ENCODE results near the gene BRICD5. TPM values are rescaled to one million over a fixed set of nuclear protein-coding genes. Genes with fewer than 3 reads are reported as not detected.

The BRICD5 gene
- total and polyA plus RNA-seq, 2 of the 13 experiments (the other 11 are each of a cell fraction or from before 2014, with no cell fraction given): 1.6 to 5.8 TPM

DNA sequence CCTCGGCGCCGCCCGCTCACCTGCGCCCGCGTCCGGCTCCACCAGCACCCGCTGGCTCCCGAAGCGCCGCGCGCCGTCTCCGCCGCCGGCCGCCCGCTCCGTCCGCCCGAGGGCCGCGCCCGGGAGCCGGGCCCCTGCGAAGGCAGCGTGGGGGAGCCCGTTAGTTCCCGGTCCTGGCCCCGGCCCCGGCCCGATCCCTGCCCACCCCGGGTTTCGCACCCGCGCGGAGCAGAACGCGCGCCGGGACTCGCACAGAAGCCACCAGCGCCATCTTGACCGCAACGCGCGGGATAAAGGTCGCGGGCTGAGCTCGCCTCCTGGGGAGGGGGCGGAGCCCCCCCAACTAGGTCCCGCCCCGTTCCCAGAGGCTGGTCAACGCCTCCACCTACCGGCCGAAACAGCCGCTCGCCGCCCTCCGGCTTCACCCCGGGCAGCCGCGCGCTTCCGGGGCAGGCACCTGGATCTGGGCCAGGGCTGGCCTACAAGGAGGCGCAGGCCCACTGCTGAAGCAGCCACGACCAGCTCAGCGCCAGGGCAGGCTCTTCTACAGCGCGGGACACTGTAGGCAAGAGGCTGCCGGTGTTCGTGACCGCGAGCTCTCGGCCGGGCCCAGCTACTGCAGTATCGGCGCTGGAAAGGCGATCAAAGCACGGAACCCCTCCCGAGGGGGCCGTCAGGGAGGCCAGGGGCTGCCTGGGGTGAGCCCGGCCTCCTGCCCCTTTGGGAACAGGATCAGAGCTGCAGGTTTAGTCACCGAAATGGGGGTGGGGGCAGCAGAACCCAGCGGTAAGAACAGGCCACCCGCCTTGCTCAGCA is 40.8 kb upstream of the BRICD5 start, which contains the start of gene ECI1 (continued):
- TF ChIP-seq ZNF562 (CRISPR knock-in tag; IDR thresholded peaks at IDR 0.05; ENCODE audit: borderline replicate concordance): no peak; the same call in 1 of the 2 replicates
- TF ChIP-seq KLF12 (CRISPR knock-in tag; IDR thresholded peaks at IDR 0.05; ENCODE audit: borderline replicate concordance): peak; percentile 63; the same call in 1 of the 2 replicates
- TF ChIP-seq ZNF547 (CRISPR knock-in tag; IDR thresholded peaks at IDR 0.05): peak; percentile 88
- TF ChIP-seq ZNF362 (CRISPR knock-in tag; IDR thresholded peaks at IDR 0.05; ENCODE audit: borderline replicate concordance): no peak
- no peak for TF ChIP-seq ZNF660 (CRISPR knock-in tag; IDR thresholded peaks at IDR 0.05; ENCODE audit: borderline replicate concordance, low read depth)
- TF ChIP-seq HOXA5 (CRISPR knock-in tag; IDR thresholded peaks at IDR 0.05): peak; percentile 91
- TF ChIP-seq, protein P1, sequence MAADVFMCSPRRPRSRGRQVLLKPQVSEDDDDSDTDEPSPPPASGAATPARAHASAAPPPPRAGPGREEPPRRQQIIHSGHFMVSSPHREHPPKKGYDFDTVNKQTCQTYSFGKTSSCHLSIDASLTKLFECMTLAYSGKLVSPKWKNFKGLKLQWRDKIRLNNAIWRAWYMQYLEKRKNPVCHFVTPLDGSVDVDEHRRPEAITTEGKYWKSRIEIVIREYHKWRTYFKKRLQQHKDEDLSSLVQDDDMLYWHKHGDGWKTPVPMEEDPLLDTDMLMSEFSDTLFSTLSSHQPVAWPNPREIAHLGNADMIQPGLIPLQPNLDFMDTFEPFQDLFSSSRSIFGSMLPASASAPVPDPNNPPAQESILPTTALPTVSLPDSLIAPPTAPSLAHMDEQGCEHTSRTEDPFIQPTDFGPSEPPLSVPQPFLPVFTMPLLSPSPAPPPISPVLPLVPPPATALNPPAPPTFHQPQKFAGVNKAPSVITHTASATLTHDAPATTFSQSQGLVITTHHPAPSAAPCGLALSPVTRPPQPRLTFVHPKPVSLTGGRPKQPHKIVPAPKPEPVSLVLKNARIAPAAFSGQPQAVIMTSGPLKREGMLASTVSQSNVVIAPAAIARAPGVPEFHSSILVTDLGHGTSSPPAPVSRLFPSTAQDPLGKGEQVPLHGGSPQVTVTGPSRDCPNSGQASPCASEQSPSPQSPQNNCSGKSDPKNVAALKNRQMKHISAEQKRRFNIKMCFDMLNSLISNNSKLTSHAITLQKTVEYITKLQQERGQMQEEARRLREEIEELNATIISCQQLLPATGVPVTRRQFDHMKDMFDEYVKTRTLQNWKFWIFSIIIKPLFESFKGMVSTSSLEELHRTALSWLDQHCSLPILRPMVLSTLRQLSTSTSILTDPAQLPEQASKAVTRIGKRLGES (CRISPR knock-in tag; IDR thresholded peaks at IDR 0.05; ENCODE audit: borderline replicate concordance): 0 out of 2 replicates have a peak, but pooled peaks have one; percentile 39
- TF ChIP-seq IRF2 (CRISPR knock-in tag; IDR thresholded peaks at IDR 0.05): peak; percentile 87
- no peak for TF ChIP-seq ZFP62 (CRISPR knock-in tag; IDR thresholded peaks at IDR 0.05)
- 0 out of 2 replicates have a peak, but pooled peaks have one; percentile 56 for TF ChIP-seq ELF4 (CRISPR knock-in tag; IDR thresholded peaks at IDR 0.05; ENCODE audit: borderline replicate concordance)
- no peak for TF ChIP-seq TRIM24 (CRISPR knock-in tag; IDR thresholded peaks at IDR 0.05)
- TF ChIP-seq FOSL1 (CRISPR knock-in tag; IDR thresholded peaks at IDR 0.05; ENCODE audit: borderline replicate concordance): no peak
- peak; percentile 84; the same call in 1 of the 2 replicates for TF ChIP-seq KAT7 (CRISPR knock-in tag; IDR thresholded peaks at IDR 0.05; ENCODE audit: borderline replicate concordance)
- TF ChIP-seq GTF2F1 (IDR thresholded peaks at IDR 0.05; ENCODE audit: low read length): no peak
- TF ChIP-seq ZKSCAN1 (IDR thresholded peaks at IDR 0.05; ENCODE audit: low read length): no peak
- no peak for TF ChIP-seq ZSCAN22 (CRISPR knock-in tag; IDR thresholded peaks at IDR 0.05)
- TF ChIP-seq, protein P2, sequence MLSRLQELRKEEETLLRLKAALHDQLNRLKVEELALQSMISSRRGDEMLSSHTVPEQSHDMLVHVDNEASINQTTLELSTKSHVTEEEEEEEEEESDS (CRISPR knock-in tag; IDR thresholded peaks at IDR 0.05; ENCODE audit: borderline replicate concordance): no peak; the same call in 1 of the 2 replicates
- TF ChIP-seq ZBTB2 (CRISPR knock-in tag; IDR thresholded peaks at IDR 0.05; ENCODE audit: low read depth): peak; percentile 85
- TF ChIP-seq ZNF616 (CRISPR knock-in tag; IDR thresholded peaks at IDR 0.05; ENCODE audit: low read depth): no peak; the same call in 1 of the 2 replicates
- TF ChIP-seq ZBTB7B (CRISPR knock-in tag; IDR thresholded peaks at IDR 0.05): peak; percentile 65; the same call in 1 of the 2 replicates
- TF ChIP-seq, protein P3, sequence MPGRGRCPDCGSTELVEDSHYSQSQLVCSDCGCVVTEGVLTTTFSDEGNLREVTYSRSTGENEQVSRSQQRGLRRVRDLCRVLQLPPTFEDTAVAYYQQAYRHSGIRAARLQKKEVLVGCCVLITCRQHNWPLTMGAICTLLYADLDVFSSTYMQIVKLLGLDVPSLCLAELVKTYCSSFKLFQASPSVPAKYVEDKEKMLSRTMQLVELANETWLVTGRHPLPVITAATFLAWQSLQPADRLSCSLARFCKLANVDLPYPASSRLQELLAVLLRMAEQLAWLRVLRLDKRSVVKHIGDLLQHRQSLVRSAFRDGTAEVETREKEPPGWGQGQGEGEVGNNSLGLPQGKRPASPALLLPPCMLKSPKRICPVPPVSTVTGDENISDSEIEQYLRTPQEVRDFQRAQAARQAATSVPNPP (CRISPR knock-in tag; IDR thresholded peaks at IDR 0.05): peak; percentile 93; the same call in 1 of the 2 replicates
- TF ChIP-seq PLRG1 (conservative IDR thresholded peaks at IDR 0.05): no peak
- 0 out of 2 replicates have a peak, but pooled peaks have one; percentile 51 for TF ChIP-seq ZNF557 (CRISPR knock-in tag; IDR thresholded peaks at IDR 0.05)
